ENCODE results near the gene C9orf85. TPM values are rescaled to one million over a fixed set of nuclear protein-coding genes. Genes with fewer than 3 reads are reported as not detected.

C9orf85 gene
- total and polyA plus RNA-seq, 10 of the 15 experiments (the other 5 are each of a cell fraction or from before 2014, with no cell fraction given), result 9.1 to 22.6 (median 16.4) TPM

GRCh38 chr9:71929223-71929622 is 17.8 kb downstream of the C9orf85 start (continued):
- no peak for TF ChIP-seq E2F8 (IDR thresholded peaks at IDR 0.05; ENCODE audit: low read depth, partially characterized antibody)

DNA sequence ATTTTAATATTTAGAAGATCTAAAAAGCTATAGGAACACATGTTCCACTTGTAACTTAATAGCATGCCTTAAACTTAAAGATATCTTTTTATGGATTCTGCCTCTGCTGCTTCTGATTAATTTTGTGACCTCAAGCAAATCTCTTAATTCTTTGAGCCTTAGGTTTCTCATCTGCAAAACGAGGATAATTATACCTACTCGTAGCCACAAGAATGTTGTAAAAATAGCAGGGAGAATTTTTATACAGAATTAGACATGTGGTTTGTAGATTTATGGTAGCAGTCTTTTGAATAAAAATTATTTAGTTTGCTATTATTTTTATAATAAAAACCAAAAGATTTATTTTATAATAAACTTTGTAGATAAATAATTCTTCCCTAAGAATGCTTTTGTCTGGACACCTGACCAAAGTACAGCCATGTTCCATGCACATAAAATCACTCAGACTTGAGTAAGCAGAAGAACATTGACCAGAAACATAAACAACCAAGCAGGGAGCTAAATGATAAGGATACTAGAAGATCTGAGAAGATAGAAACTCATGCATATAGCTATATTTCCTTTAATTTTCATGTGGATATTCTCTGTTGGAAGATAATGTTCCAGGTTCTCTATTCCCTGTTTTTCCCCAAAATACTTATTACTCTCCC is 18.5 kb downstream of the C9orf85 start:
- no peak overlapping the region for H3K4me3 ChIP-seq
- no peaks in the 10 kb centered on the region for H3K79me2 ChIP-seq (ENCODE audit: control insufficient read depth, insufficient read depth, low read length)
- DNase-seq (ENCODE audit: low read depth, low spot score) (no peak), ATAC-seq (no peak), FAIRE-seq (no peak)
- no peak overlapping the region for H3K9ac ChIP-seq (ENCODE audit: control insufficient read depth, insufficient read depth, low read length)
- no peak overlapping the region for H3K27ac ChIP-seq (ENCODE audit: control insufficient read depth, insufficient read depth)
- no peaks in the 10 kb centered on the region for H3K4me1 ChIP-seq (ENCODE audit: control insufficient read depth, insufficient read depth, low read length)
- SMC1A ChIA-PET (ENCODE audit: uncharacterized antibody, unreplicated experiment), result interaction anchor here (9.9 kb wide), 1 partner anchor 15 kb away, joined by 77 read pairs; the partner anchor contains the start of genes ABHD17B and C9orf85
- BruUV-seq (replicated peaks), result no TSS peak
- H4K20me1 ChIP-seq (ENCODE audit: control insufficient read depth, insufficient read depth), result no peaks in the 10 kb centered on the region
- H3K9me3 ChIP-seq (replicated peaks; ENCODE audit: control insufficient read depth, insufficient read depth, low read length), result no peaks in the 10 kb centered on the region; the same call in 2 of the 3 replicates
- H3K4me2 ChIP-seq (ENCODE audit: control insufficient read depth, insufficient read depth), result no peak overlapping the region
- no peaks in the 10 kb centered on the region for H3K27me3 ChIP-seq (replicated peaks in 1 of 2; ENCODE audit: control insufficient read depth in 2 of 2, insufficient read depth in 2 of 2, low read length in 1 of 2)
- CTCF ChIA-PET, result interaction anchor here (0.8 to 1.5 kb wide), 2 partner anchors 111 to 123 kb away, joined by 3 read pairs; no protein-coding TSS in a partner anchor
- intact Hi-C loops (cut with micrococcal nuclease; ENCODE audit: unreplicated experiment) (no loop called here), in situ Hi-C loops (cut with MboI) (no loop called here)
- H3K36me3 ChIP-seq (ENCODE audit: control insufficient read depth in 2 of 2, insufficient read depth in 2 of 2, low read length in 1 of 2), result no peaks in the 10 kb centered on the region
- POLR2A ChIA-PET, result no interaction called here
- no peak overlapping the region for H2AFZ ChIP-seq (ENCODE audit: control insufficient read depth, low read depth, low read length)
- RAD21 ChIA-PET (ENCODE audit: unreplicated experiment), result no interaction called here
- 56% methylated on average over 2 of the region's 2 CpGs for WGBS (ENCODE audit: insufficient coverage, insufficient replicate concordance, low lambda C conversion rate, missing lambda C conversion rate)
- TF ChIP-seq JUND (IDR thresholded peaks at IDR 0.05; ENCODE audit: low read depth, low read length) (no peak), ATF3 (IDR thresholded peaks at IDR 0.05; ENCODE audit: borderline replicate concordance, extremely low read depth, low read depth, low read length) (no peak), BRCA1 (IDR thresholded peaks at IDR 0.05; ENCODE audit: low read depth, low read length) (no peak), E2F8 (IDR thresholded peaks at IDR 0.05; ENCODE audit: low read depth, partially characterized antibody) (no peak), POLR2A (IDR thresholded peaks at IDR 0.05; ENCODE audit: low read depth, low read length) (no peak), TCF7 (IDR thresholded peaks at IDR 0.05; ENCODE audit: borderline replicate concordance) (no peak), CHD1 (IDR thresholded peaks at IDR 0.05; ENCODE audit: low read depth, low read length) (no peak), IKZF1 (conservative IDR thresholded peaks at IDR 0.05) (no peak), ZZZ3 (IDR thresholded peaks at IDR 0.05; ENCODE audit: control insufficient read depth, insufficient read length, low read depth) (no peak), PAX8 (IDR thresholded peaks at IDR 0.05) (no peak), HCFC1 (IDR thresholded peaks at IDR 0.05; ENCODE audit: low read length) (no peak), NR2F1 (conservative IDR thresholded peaks at IDR 0.05) (no peak), TARDBP (IDR thresholded peaks at IDR 0.05; ENCODE audit: borderline replicate concordance) (no peak)
- TF ChIP-seq, protein P1, sequence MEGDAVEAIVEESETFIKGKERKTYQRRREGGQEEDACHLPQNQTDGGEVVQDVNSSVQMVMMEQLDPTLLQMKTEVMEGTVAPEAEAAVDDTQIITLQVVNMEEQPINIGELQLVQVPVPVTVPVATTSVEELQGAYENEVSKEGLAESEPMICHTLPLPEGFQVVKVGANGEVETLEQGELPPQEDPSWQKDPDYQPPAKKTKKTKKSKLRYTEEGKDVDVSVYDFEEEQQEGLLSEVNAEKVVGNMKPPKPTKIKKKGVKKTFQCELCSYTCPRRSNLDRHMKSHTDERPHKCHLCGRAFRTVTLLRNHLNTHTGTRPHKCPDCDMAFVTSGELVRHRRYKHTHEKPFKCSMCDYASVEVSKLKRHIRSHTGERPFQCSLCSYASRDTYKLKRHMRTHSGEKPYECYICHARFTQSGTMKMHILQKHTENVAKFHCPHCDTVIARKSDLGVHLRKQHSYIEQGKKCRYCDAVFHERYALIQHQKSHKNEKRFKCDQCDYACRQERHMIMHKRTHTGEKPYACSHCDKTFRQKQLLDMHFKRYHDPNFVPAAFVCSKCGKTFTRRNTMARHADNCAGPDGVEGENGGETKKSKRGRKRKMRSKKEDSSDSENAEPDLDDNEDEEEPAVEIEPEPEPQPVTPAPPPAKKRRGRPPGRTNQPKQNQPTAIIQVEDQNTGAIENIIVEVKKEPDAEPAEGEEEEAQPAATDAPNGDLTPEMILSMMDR (IDR thresholded peaks at IDR 0.05 in 2 of 3, conservative IDR thresholded peaks at IDR 0.05 in 1 of 3; ENCODE audit: control insufficient read depth in 2 of 3, extremely low read depth in 1 of 3, insufficient read depth in 1 of 3, low read depth in 3 of 3, low read length in 3 of 3), result no peak
